K562 (cell line): ENCODE results near the gene MYCBP.
"Not testable (repeated sequence)": the region's sequence is repeated elsewhere in the genome, so short reads cannot be mapped to it uniquely, and the experiment has no call there.

Experiments used
- FOXA1 ChIP-seq: fragments of 450-650 bp; IDR thresholded peaks from 2 replicates; pipeline ENCODE4 v1.6.1; 2016; ENCODE audit warnings: mild to moderate bottlenecking, borderline replicate concordance
- MYNN ChIP-seq, 2 experiments: sonication (generic); formaldehyde crosslinking in 1 of 2; IDR thresholded peaks; 2 replicates each; pipeline versions ENCODE4 v1.5.0 to v1.6.1; 2016 to 2020; ENCODE audit warnings: antibody characterized with exemption in 1 of 2, missing genetic modification reagents in 1 of 2
- TF ChIP-seq, protein P1 (sequence below): sonication (generic); formaldehyde crosslinking; IDR thresholded peaks from 2 replicates; pipeline ENCODE4 v1.9.0; 2022; ENCODE audit warnings: mild to moderate bottlenecking, missing genetic modification reagents

DNA sequence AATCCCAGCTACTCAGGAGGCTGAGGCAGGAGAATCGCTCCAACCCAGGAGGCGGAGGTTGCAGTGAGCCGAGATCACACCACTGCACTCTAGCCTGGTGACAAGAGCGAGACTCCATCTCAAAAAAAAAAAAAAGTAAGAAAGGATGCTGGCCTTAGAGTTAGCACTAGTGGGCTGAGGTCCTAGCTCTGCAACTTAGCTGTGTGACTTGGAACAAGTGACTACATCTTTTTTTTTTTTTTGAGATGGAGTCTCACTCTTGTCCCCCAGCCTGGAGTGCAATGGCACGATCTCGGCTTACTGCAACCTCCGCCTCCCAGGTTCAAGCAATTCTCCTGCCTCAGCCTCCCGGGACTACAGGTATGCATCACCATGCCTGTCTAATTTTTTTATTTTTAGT, 41.8 kb upstream of the MYCBP start:
- not testable (repeated sequence) for TF ChIP-seq FOXA1; MYNN (IDR thresholded peaks at IDR 0.05); MYNN (CRISPR knock-in tag; IDR thresholded peaks at IDR 0.05)
- TF ChIP-seq, protein P1, sequence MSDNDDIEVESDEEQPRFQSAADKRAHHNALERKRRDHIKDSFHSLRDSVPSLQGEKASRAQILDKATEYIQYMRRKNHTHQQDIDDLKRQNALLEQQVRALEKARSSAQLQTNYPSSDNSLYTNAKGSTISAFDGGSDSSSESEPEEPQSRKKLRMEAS (CRISPR knock-in tag) = not testable (repeated sequence)
